WTC11 (cell line): ENCODE data around the gene PDE6B. TPM values are rescaled to one million over a fixed set of nuclear protein-coding genes. Genes with fewer than 3 reads are reported as not detected.

Experiments
- ATAC-seq: fragments of 200-7000 bp; cut with Tn5 transposase; 2 replicates; pipeline ENCODE4 v1.10.0; 2021; ENCODE audit warnings: mild to moderate bottlenecking, moderate library complexity
- CTCF ChIA-PET: fragments of 300-600 bp; sonication (Branson Sonifier 250); formaldehyde crosslinking; loops from one replicate; lab custom pipeline; 2021; ENCODE audit warnings: antibody characterized with exemption; lab: Charles Lee
- POLR2A ChIA-PET: fragments of 350-600 bp; sonication (Branson Sonifier 250); formaldehyde crosslinking; loops from one replicate; lab custom pipeline; 2021; ENCODE audit warnings: antibody characterized with exemption; lab: Charles Lee
- DNase-seq: peaks from one replicate; pipeline ENCODE4 v3.0.0; 2021; ENCODE audit warnings: low spot score
- H3K27ac Mint-ChIP-seq: 2 replicates; pipeline ENCODE4 v1.8.0; 2021; ENCODE audit warnings: mixed read lengths
- H3K27me3 Mint-ChIP-seq: 2 replicates; pipeline ENCODE4 v1.8.0; 2021; ENCODE audit warnings: low read depth, mild to moderate bottlenecking, moderate library complexity, mixed read lengths
- H3K36me3 Mint-ChIP-seq: 2 replicates; pipeline ENCODE4 v1.8.0; 2021; ENCODE audit warnings: mixed read lengths
- H3K4me1 Mint-ChIP-seq: 2 replicates; pipeline ENCODE4 v1.8.0; 2022; ENCODE audit warnings: mixed read lengths
- H3K4me3 Mint-ChIP-seq: 2 replicates; pipeline ENCODE4 v1.8.0; 2021; ENCODE audit warnings: mild to moderate bottlenecking, moderate library complexity, mixed read lengths
- H3K9me3 Mint-ChIP-seq: 2 replicates; pipeline ENCODE4 v1.8.0; 2021; ENCODE audit warnings: mixed read lengths
- ATF6 ChIP-seq: sonication (generic); formaldehyde crosslinking; IDR thresholded peaks from 2 replicates; pipeline ENCODE4 v1.8.1; 2023; ENCODE audit warnings: mild to moderate bottlenecking, missing genetic modification reagents
- E2F4 ChIP-seq: sonication (generic); formaldehyde crosslinking; IDR thresholded peaks from 2 replicates; pipeline ENCODE4 v1.8.1; 2022; ENCODE audit warnings: low read depth, mild to moderate bottlenecking, moderate library complexity, missing genetic modification reagents, borderline replicate concordance
- E2F5 ChIP-seq: sonication (generic); formaldehyde crosslinking; IDR thresholded peaks from 2 replicates; pipeline ENCODE4 v1.8.1; 2022; ENCODE audit warnings: mild to moderate bottlenecking, moderate library complexity, missing genetic modification reagents
- GABPB1 ChIP-seq: sonication (generic); formaldehyde crosslinking; IDR thresholded peaks from 2 replicates; pipeline ENCODE4 v1.8.1; 2023; ENCODE audit warnings: mild to moderate bottlenecking, missing genetic modification reagents
- JAZF1 ChIP-seq: fragments of 250-450 bp; sonication (Bioruptor Pico); IDR thresholded peaks from 2 replicates; pipeline ENCODE4 v1.9.0; 2021; ENCODE audit warnings: moderate library complexity, mild to moderate bottlenecking, inconsistent platforms
- JUN ChIP-seq: sonication (generic); formaldehyde crosslinking; IDR thresholded peaks from 2 replicates; pipeline ENCODE4 v1.8.0; 2023; ENCODE audit warnings: mild to moderate bottlenecking, missing genetic modification reagents
- KAT7 ChIP-seq: sonication (generic); formaldehyde crosslinking; IDR thresholded peaks from 2 replicates; pipeline ENCODE4 v1.8.1; 2023; ENCODE audit warnings: missing genetic modification reagents, mild to moderate bottlenecking, borderline replicate concordance
- NR1H2 ChIP-seq: sonication (generic); formaldehyde crosslinking; IDR thresholded peaks from 2 replicates; pipeline ENCODE4 v1.9.0; 2021; ENCODE audit warnings: mild to moderate bottlenecking, moderate library complexity, missing genetic modification reagents
- RELA ChIP-seq: sonication (generic); formaldehyde crosslinking; IDR thresholded peaks from 2 replicates; pipeline ENCODE4 v1.8.1; 2022; ENCODE audit warnings: missing genetic modification reagents, mild to moderate bottlenecking, borderline replicate concordance
- RORB ChIP-seq: fragments of 250-450 bp; sonication (Bioruptor Pico); IDR thresholded peaks from 2 replicates; pipeline ENCODE4 v1.9.0; 2021; ENCODE audit warnings: mild to moderate bottlenecking
- SMAD4 ChIP-seq: sonication (generic); formaldehyde crosslinking; IDR thresholded peaks from 2 replicates; pipeline ENCODE4 v1.8.0; 2022; ENCODE audit warnings: mild to moderate bottlenecking, missing genetic modification reagents
- SOX15 ChIP-seq: fragments of 250-450 bp; sonication (Bioruptor Pico); IDR thresholded peaks from 2 replicates; pipeline ENCODE4 v1.9.0; 2021; ENCODE audit warnings: mild to moderate bottlenecking
- USF2 ChIP-seq: sonication (generic); formaldehyde crosslinking; IDR thresholded peaks from 2 replicates; pipeline ENCODE4 v1.8.1; 2023; ENCODE audit warnings: mild to moderate bottlenecking, missing genetic modification reagents, moderate library complexity
- ZBTB21 ChIP-seq: sonication (generic); formaldehyde crosslinking; IDR thresholded peaks from 2 replicates; pipeline ENCODE4 v1.8.1; 2023; ENCODE audit warnings: mild to moderate bottlenecking, missing genetic modification reagents, borderline replicate concordance
- ZNF263 ChIP-seq: sonication (generic); formaldehyde crosslinking; IDR thresholded peaks from 2 replicates; pipeline ENCODE4 v1.8.1; 2022; ENCODE audit warnings: low read depth, mild to moderate bottlenecking, moderate library complexity, missing genetic modification reagents
- ZNF281 ChIP-seq: sonication (generic); formaldehyde crosslinking; IDR thresholded peaks from 2 replicates; pipeline ENCODE4 v1.8.0; 2023; ENCODE audit warnings: mild to moderate bottlenecking, missing genetic modification reagents
- ZNF317 ChIP-seq: sonication (generic); formaldehyde crosslinking; IDR thresholded peaks from 2 replicates; pipeline ENCODE4 v1.8.1; 2023; ENCODE audit warnings: low read depth, mild to moderate bottlenecking, moderate library complexity, missing genetic modification reagents, borderline replicate concordance
- ZNF396 ChIP-seq: fragments of 250-450 bp; sonication (Bioruptor Pico); IDR thresholded peaks from 2 replicates; pipeline ENCODE4 v1.8.0; 2021; ENCODE audit warnings: mild to moderate bottlenecking, moderate library complexity, borderline replicate concordance
- ZNF532 ChIP-seq: fragments of 250-450 bp; sonication (Bioruptor Pico); IDR thresholded peaks from 2 replicates; pipeline ENCODE4 v1.9.0; 2021; ENCODE audit warnings: mild to moderate bottlenecking, borderline replicate concordance
- ZNF671 ChIP-seq: fragments of 250-450 bp; sonication (Bioruptor Pico); IDR thresholded peaks from 2 replicates; pipeline ENCODE4 v1.8.0; 2021; ENCODE audit warnings: mild to moderate bottlenecking
- total RNA-seq: library from RNA; stranded (reverse); gene quantifications from 3 replicates; pipeline ENCODE4 v1.2.3, GENCODE V29; 2021

The PDE6B gene
- total RNA-seq, 1 experiment from 2014 or later: 7.1 TPM

- TF ChIP-seq ZNF281 (CRISPR knock-in tag): no peak
- TF ChIP-seq, all 79 proteins: peak for 0
These were observed 23.9 kb downstream of the PDE6B start (continued) for GRCh38 chr4:649293-649625.

GRCh38 chr4:649751-650310, 24.5 kb downstream of the PDE6B start:
- Mint-ChIP-seq H3K9me3 (no peaks in the 10 kb centered on the region), H3K36me3 (no peaks in the 10 kb centered on the region), H3K27me3 (peaks cover 3% of the 10 kb centered on the region; the same call in 1 of the 2 replicates), H3K4me3 (no peak overlapping the region), H3K4me1 (0 out of 2 replicates have a peak, but pooled peaks cover 4% of the 10 kb centered on the region), H3K27ac (no peak overlapping the region)
- POLR2A ChIA-PET: no interaction called here
- ATAC-seq (no peak), DNase-seq (no peak)
- TF ChIP-seq RELA (CRISPR knock-in tag) (no peak), E2F5 (CRISPR knock-in tag) (no peak), ZBTB21 (CRISPR knock-in tag) (no peak), ZNF263 (CRISPR knock-in tag) (no peak), ATF6 (CRISPR knock-in tag) (no peak), JUN (CRISPR knock-in tag) (no peak), USF2 (CRISPR knock-in tag) (no peak), ZNF671 (no peak), ZNF396 (CRISPR knock-in tag) (no peak), NR1H2 (no peak), ZNF317 (no peak), E2F4 (CRISPR knock-in tag) (no peak), JAZF1 (CRISPR knock-in tag) (no peak)
- CTCF ChIA-PET: no interaction called here

- Mint-ChIP-seq H3K9me3 (no peaks in the 10 kb centered on the region), H3K27ac (no peak overlapping the region), H3K36me3 (no peaks in the 10 kb centered on the region), H3K27me3 (peaks cover 3% of the 10 kb centered on the region; the same call in 1 of the 2 replicates), H3K4me1 (0 out of 2 replicates have a peak, but pooled peaks cover 4% of the 10 kb centered on the region), H3K4me3 (no peak overlapping the region)
- ATAC-seq (no peak), DNase-seq (no peak)
- CTCF ChIA-PET: no interaction called here
- POLR2A ChIA-PET: no interaction called here
- TF ChIP-seq RORB: no peak
- TF ChIP-seq ZNF532 (CRISPR knock-in tag): no peak
- TF ChIP-seq ZBTB21 (CRISPR knock-in tag): no peak
- TF ChIP-seq ZNF671: no peak
- TF ChIP-seq GABPB1 (CRISPR knock-in tag): no peak
- no peak for TF ChIP-seq SMAD4
- TF ChIP-seq ZNF263 (CRISPR knock-in tag): no peak
- no peak for TF ChIP-seq KAT7 (CRISPR knock-in tag)
- no peak for TF ChIP-seq SOX15 (CRISPR knock-in tag)
These were observed 25.1 kb downstream of the PDE6B start for GRCh38 chr4:650461-650860.
